Measurements from ENCODE around the gene GFRA4. TPM values are rescaled to one million over a fixed set of nuclear protein-coding genes. Genes with fewer than 3 reads are reported as not detected.

Gene GFRA4
- total RNA-seq, 2 donors from 2014 or later: not detected

GRCh38 chr20:3687655-3688054 lies 24.5 kb upstream of the GFRA4 start:
- no peaks in the 10 kb centered on the region for H3K36me3 Mint-ChIP-seq
- no peak for DNase-seq (ENCODE audit: low spot score)
- no peak overlapping the region for H3K4me3 Mint-ChIP-seq
- H3K27me3 Mint-ChIP-seq: peaks cover 18 to 24% of the 10 kb centered on the region in 2 donors
- no peak overlapping the region for H3K27ac Mint-ChIP-seq
- ATAC-seq: no peak
- H3K9me3 Mint-ChIP-seq: no peaks in the 10 kb centered on the region
- peaks cover 0 to 5% of the 10 kb centered on the region in 2 donors for H3K4me1 Mint-ChIP-seq (ENCODE audit: low read depth in 2 of 2)

GRCh38 chr20:3686867-3687321 lies 23.7 kb upstream of the GFRA4 start:
- H3K27ac Mint-ChIP-seq: no peak overlapping the region
- no peaks in the 10 kb centered on the region for H3K36me3 Mint-ChIP-seq
- no peak overlapping the region for H3K4me3 Mint-ChIP-seq
- DNase-seq (ENCODE audit: low spot score) (no peak), ATAC-seq (no peak)
- no peaks in the 10 kb centered on the region for H3K9me3 Mint-ChIP-seq
- peaks cover 18 to 24% of the 10 kb centered on the region in 2 donors for H3K27me3 Mint-ChIP-seq
- H3K4me1 Mint-ChIP-seq (ENCODE audit: low read depth in 2 of 2): peaks cover 0 to 5% of the 10 kb centered on the region in 2 donors

- DNase-seq (ENCODE audit: low spot score): no peak
- Mint-ChIP-seq H3K27ac (no peak overlapping the region), H3K36me3 (no peaks in the 10 kb centered on the region), H3K4me1 (ENCODE audit: low read depth in 2 of 2) (peaks cover 0 to 5% of the 10 kb centered on the region in 2 donors), H3K4me3 (no peak overlapping the region), H3K9me3 (no peaks in the 10 kb centered on the region), H3K27me3 (peaks cover 19 to 26% of the 10 kb centered on the region in 2 donors)
- ATAC-seq: no peak
Measured at GRCh38 chr20:3686421-3686820, 23.2 kb upstream of the GFRA4 start.

GRCh38 chr20:3685341-3685740 lies 22.1 kb upstream of the GFRA4 start:
- Mint-ChIP-seq H3K36me3 (no peaks in the 10 kb centered on the region), H3K4me3 (no peak overlapping the region), H3K27me3 (peaks cover 24 to 31% of the 10 kb centered on the region in 2 donors), H3K4me1 (ENCODE audit: low read depth in 2 of 2) (peaks cover 0 to 7% of the 10 kb centered on the region in 2 donors), H3K9me3 (no peaks in the 10 kb centered on the region), H3K27ac (no peak overlapping the region)
- no peak for ATAC-seq
- no peak for DNase-seq (ENCODE audit: low spot score)

GRCh38 chr20:3681931-3682781 lies 19.0 kb upstream of the GFRA4 start, which contains the start of gene ADAM33:
TSS of gene ADAM33 (minus strand) at chr20:3682010. CDS start at chr20:3682004, 6 bp downstream.
- peaks cover 0 to 2% of the 10 kb centered on the region in 2 donors for H3K4me1 Mint-ChIP-seq (ENCODE audit: low read depth in 2 of 2)
- DNase-seq (ENCODE audit: low spot score) (no peak), ATAC-seq (no peak)
- H3K9me3 Mint-ChIP-seq: no peaks in the 10 kb centered on the region
- H3K36me3 Mint-ChIP-seq: no peaks in the 10 kb centered on the region
- no peak within 1 kb of the TSS for H3K4me3 Mint-ChIP-seq
- H3K27ac Mint-ChIP-seq: no peak within 1 kb of the TSS
- H3K27me3 Mint-ChIP-seq: peaks cover 33 to 48% of the 10 kb centered on the region in 2 donors

- Mint-ChIP-seq H3K27ac (no peak overlapping the region), H3K4me1 (ENCODE audit: low read depth in 2 of 2) (peaks cover 0 to 6% of the 10 kb centered on the region in 2 donors), H3K36me3 (no peaks in the 10 kb centered on the region), H3K9me3 (no peaks in the 10 kb centered on the region), H3K4me3 (no peak overlapping the region), H3K27me3 (peaks cover 34 to 46% of the 10 kb centered on the region in 2 donors)
- no peak for ATAC-seq
- no peak for DNase-seq (ENCODE audit: low spot score)
Measured at GRCh38 chr20:3681352-3681930, 18.2 kb upstream of the GFRA4 start.

- peaks cover 32 to 46% of the 10 kb centered on the region in 2 donors for H3K27me3 Mint-ChIP-seq
Measured at GRCh38 chr20:3680701-3681351, 17.6 kb upstream of the GFRA4 start.

GRCh38 chr20:3679749-3680700 lies 16.8 kb upstream of the GFRA4 start:
- Mint-ChIP-seq H3K27ac (no peak overlapping the region), H3K27me3 (peaks cover 38 to 54% of the 10 kb centered on the region in 2 donors), H3K36me3 (no peaks in the 10 kb centered on the region), H3K9me3 (no peaks in the 10 kb centered on the region), H3K4me3 (no peak overlapping the region), H3K4me1 (ENCODE audit: low read depth in 2 of 2) (peaks cover 0 to 6% of the 10 kb centered on the region in 2 donors)
- no peak for DNase-seq (ENCODE audit: low spot score)
- ATAC-seq: no peak

More at GRCh38 chr20:3680701-3681351, 17.6 kb upstream of the GFRA4 start:
- peaks cover 0 to 6% of the 10 kb centered on the region in 2 donors for H3K4me1 Mint-ChIP-seq (ENCODE audit: low read depth in 2 of 2)
- DNase-seq (ENCODE audit: low spot score): no peak
- no peak for ATAC-seq
- H3K36me3 Mint-ChIP-seq: no peaks in the 10 kb centered on the region
- no peak overlapping the region for H3K27ac Mint-ChIP-seq
- no peak overlapping the region for H3K4me3 Mint-ChIP-seq
- H3K9me3 Mint-ChIP-seq: no peaks in the 10 kb centered on the region

- Mint-ChIP-seq H3K27ac (no peak overlapping the region), H3K9me3 (no peaks in the 10 kb centered on the region), H3K36me3 (no peaks in the 10 kb centered on the region), H3K4me3 (no peak overlapping the region), H3K4me1 (ENCODE audit: low read depth in 2 of 2) (peaks cover 0 to 6% of the 10 kb centered on the region in 2 donors), H3K27me3 (peaks cover 41 to 55% of the 10 kb centered on the region in 2 donors)
- DNase-seq (ENCODE audit: low spot score) (no peak), ATAC-seq (no peak)
Measured at GRCh38 chr20:3678856-3679720, 15.9 kb upstream of the GFRA4 start.

- Mint-ChIP-seq H3K27me3 (peaks cover 38 to 52% of the 10 kb centered on the region in 2 donors), H3K4me1 (ENCODE audit: low read depth in 2 of 2) (peaks cover 0 to 6% of the 10 kb centered on the region in 2 donors), H3K4me3 (no peak overlapping the region), H3K36me3 (no peaks in the 10 kb centered on the region), H3K9me3 (no peaks in the 10 kb centered on the region), H3K27ac (no peak overlapping the region)
- no peak for ATAC-seq
- DNase-seq (ENCODE audit: low spot score): no peak
Measured at GRCh38 chr20:3678198-3678597, 15.0 kb upstream of the GFRA4 start.

GRCh38 chr20:3677733-3678132 lies 14.5 kb upstream of the GFRA4 start:
- ATAC-seq: no peak
- no peaks in the 10 kb centered on the region for H3K9me3 Mint-ChIP-seq
- no peak overlapping the region for H3K27ac Mint-ChIP-seq

More at GRCh38 chr20:3677733-3678132, 14.5 kb upstream of the GFRA4 start:
- Mint-ChIP-seq H3K36me3 (no peaks in the 10 kb centered on the region), H3K4me1 (ENCODE audit: low read depth in 2 of 2) (peaks cover 0 to 6% of the 10 kb centered on the region in 2 donors), H3K27me3 (peaks cover 40 to 48% of the 10 kb centered on the region in 2 donors), H3K4me3 (no peak overlapping the region)
- DNase-seq (ENCODE audit: low spot score): no peak
